Neural progenitor cell (in vitro differentiated cells): ENCODE results near the gene WFIKKN1.

Experiments
- EZH2 ChIP-seq: fragments of 200-600 bp; sonication (generic); IDR thresholded peaks from 2 replicates; pipeline ENCODE4 v1.6.1; 2017; ENCODE audit warnings: antibody characterized with exemption, mild to moderate bottlenecking, moderate library complexity
- EZH2phosphoT487 ChIP-seq: fragments of 200-600 bp; sonication (generic); IDR thresholded peaks from 2 replicates; pipeline ENCODE4 v1.6.1; 2017; ENCODE audit warnings: antibody characterized with exemption

GRCh38 chr16:632486-633335 is 1.9 kb downstream of the WFIKKN1 start:
- TF ChIP-seq EZH2phosphoT487 (no peak), EZH2 (no peak)
